GM19025 (cell line): ENCODE data around the gene WNK3.
A peak's percentile ranks its signal among the peaks of the same experiment; 100 is the strongest.

ENCODE experiments used
- ATAC-seq: cut with Tn5 transposase; IDR thresholded peaks from one replicate; pipeline ENCODE4 v1.9.1; 2021; ENCODE audit warnings: mild to moderate bottlenecking, low read depth, moderate library complexity; ENCODE audit not compliant: unreplicated experiment

Gene WNK3

DNA sequence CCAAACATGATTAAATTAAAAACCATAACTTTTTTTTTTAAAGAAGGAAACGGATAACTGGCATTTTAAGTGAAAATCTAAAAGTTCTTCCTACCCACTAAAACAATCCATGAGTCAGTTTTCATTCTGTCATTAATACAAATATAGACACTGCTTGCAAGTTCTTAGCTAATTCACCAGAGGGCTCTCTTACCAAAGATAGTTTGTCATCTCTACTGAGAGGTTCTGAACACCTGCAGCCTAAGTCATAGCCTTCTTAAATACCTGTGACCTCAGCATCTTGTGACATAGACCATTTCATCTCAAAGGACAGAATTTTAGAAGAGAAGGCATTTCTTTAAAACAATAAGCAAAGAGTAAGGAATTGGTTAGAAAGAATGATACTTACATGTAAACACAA lies 109.5 kb downstream of the WNK3 start:
- ATAC-seq: no peak

DNA sequence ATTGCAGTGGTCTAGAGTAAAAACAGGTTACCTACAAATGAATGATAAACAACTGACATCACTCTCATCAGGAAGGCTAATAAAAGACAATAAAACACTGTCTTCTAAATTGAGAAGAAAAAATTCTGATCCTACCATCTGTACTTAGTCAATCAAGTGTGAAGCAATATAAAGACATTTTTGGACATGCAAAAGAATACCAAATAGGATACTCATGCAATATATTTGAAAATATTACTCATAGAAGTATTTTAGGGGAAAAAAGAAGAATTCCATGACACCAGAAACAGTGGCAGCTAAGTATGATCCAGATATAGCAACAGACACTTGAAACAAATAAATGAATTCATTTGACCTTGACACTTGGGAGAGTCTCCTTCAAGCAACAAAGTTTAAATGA lies 111.0 kb downstream of the WNK3 start:
- no peak for ATAC-seq

DNA sequence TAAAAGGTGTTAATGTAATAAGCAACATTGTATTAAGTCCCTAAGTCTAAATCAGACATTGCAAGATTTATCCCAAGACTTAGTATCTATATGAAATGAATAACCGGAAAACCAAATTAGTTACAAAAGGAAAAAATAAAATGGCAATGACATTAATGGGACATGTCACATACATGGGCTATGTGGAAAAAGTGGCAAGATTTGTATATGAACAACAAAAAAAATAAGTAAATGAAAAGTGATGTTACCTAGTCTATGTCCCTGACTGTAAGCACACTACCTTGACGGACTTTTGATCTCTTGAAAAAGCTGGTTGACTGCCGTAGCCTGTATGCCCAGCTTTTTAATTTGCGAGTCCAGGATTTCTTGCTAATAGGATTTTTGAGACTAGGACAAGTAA lies 119.3 kb downstream of the WNK3 start:
- no peak for ATAC-seq

DNA sequence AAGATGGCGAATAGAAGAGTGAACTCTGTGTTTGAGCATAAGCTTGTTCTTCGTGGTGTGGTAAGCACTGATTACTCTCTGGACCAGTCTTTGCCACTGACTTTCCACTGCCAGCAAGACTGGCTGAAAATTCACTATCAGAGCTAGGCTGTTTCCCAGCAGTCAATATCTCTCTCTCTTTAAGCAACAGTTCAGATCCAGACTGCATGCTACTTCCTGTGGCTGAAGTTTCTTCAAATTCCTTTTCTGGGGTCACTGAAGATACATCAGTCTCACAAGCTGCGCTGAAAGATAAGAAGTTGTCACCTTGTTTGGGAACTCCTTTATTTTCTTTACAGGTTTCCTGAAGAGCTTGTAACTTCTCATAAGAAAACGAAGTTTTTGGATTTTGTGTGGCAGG lies 120.8 kb downstream of the WNK3 start:
- ATAC-seq: no peak

DNA sequence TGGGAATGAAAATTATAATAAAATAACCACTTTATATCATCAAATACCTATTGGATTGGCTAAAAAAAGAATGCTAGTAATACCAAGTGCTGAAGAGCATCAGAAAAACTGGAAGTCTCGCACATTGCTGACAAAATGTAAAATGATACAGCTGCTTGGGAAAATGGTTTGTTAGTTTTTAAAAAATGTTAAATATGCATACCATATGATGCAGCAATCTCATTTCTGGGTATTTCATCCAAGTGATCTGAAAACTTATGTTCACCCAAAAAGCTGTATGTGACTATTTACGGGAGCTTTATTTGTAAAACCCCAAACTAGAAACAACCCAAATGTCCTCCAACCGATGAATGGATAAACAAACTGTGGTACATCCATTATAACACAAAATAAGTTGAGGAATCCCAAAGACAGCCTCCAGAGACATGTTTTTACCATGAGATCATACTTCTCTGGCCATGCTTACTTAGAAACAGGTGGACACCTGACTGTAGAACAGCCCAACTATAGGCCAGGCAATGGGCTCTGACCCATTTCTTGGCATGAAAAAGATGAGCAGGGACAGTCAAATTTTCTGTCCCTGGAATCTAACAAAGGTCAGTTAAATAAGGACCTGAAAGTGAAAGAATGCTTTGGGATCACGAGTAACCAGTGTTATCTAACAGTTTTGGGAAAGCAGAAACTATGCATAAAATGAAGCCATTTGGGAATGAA lies 127.3 kb downstream of the WNK3 start:
- ATAC-seq: no peak

DNA sequence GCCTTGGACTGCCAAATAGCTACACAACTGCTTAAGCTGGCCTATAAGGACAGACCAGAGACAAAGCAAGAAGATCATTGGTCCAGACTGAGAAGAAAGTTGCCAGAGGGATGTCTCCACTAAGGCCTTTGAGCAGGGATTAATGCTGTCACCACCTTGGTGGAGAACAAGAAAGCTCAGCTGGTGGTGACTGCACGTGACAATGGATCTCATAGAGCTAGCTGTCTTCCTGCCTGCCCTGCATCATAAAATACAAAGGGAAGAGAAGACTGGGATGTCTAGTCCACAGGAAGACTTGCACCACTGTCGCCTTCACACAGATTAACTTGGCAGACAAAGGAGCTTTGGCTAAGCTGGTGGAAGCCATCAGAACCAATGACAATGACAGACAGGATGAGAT lies 134.3 kb downstream of the WNK3 start:
- ATAC-seq: no peak

DNA sequence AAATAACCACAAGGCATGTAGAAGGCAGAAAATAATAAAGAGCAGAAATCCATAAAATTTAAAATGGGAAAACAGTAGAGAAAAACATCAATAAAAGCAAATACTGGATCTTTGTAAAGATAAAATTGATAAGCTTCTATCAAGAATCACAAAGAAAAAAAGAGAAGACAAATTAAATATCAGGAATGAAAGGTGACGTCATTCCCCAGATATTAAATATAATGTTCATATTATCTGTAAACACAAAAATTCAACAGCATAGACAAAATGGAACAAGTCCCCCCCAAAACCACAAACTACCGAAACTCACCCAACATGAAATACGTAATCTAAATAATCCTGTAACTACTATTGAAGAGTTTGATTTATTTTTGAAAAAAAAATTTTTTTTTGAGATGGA lies 144.2 kb downstream of the WNK3 start:
- ATAC-seq: no peak

DNA sequence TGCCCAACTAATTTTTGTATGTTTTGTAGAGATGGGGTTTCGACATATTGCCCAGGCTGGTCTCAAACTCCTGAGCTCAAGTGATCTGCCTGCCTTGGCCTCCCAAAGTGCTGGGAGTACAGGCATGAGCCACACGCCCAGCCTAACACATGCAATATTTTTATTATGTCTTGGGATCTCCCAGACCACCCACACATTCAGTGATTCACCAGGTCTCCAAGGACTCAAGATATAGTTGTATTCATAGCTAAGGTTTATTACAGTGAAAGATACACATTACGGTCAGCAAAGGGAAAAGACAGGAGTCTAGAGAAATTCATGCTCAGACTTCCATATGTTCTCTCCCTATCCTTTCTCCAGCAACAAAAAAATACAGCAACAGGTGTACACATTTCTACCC lies 149.3 kb downstream of the WNK3 start:
- no peak for ATAC-seq

DNA sequence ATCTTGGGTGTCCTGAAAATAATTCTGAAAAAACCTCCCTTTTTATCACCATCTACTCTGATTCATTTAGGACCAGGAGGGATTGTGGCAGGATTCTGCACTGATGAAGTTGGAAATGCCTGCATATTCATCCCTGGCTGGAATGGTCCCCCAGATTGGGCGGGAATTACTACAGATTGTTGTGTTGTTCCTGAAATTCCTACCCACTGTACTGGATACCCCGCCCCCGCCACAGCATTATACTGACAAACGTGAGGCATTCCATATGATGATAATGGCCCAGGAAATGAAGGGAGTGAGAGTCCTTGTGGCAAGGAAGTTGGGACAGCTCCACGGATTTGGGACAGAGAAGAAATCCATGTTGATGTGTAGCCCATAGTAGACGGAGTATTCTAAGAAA lies 159.6 kb downstream of the WNK3 start:
- ATAC-seq: no peak

DNA sequence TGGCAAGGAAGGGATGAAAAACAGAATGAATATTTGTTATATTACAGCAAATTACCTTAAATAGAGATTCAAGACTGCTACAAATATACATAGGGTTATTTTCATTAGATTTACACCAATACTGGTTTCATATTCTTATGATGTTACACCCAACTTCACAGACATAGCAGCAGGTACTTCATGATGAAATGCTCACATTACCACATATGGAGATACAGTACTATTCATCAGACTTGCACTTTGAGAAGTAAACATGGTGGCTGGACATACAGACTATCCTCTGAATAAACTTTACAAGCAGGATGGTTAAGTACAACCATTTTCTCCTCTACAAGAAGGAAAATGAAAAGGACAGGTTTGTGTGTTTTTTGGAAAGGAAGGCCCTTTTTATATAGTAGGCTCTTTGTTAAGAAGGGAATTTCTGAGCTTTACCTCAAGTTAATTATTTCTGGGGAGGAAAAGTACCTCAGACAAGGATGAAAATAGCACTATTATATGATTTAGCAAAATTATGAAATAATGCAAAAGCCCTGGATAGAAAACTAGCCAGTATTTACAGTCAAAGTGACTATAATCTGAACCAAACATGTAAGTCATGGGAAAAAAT lies 162.8 kb downstream of the WNK3 start:
- no peak for ATAC-seq

DNA sequence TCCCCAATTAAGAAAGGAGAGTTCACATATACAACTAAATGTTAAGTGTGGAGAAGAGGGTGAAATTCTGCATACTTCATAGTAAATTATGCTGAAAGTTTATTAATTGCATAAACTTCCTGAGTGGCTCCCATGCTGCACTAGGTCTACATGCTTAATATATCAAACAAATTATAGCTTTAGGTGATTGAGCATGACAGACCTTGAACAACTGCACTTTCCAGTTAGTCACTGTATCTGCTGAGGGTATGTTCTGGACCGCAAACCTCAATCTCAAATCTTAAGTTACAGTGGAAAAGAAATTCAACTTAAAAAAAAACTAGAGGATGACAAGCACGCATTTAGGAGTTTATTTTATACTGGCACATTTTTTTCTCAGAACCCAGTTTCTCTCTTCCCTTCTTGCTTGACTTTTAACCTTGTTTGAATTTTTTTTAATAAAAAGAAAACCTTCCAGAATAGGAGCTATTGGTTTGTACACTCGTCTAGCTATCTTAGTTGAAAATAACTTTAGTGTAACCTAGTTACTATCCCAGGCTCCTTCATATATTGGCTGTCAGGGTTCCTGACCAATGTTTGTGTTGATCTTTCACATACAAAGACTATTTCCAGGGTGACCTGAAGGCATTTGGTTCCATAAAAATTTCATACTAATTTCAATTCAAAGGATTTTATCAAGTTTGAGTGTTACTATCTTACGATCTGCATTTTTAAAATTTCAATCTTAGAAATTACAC lies 164.6 kb downstream of the WNK3 start:
- no peak for ATAC-seq

DNA sequence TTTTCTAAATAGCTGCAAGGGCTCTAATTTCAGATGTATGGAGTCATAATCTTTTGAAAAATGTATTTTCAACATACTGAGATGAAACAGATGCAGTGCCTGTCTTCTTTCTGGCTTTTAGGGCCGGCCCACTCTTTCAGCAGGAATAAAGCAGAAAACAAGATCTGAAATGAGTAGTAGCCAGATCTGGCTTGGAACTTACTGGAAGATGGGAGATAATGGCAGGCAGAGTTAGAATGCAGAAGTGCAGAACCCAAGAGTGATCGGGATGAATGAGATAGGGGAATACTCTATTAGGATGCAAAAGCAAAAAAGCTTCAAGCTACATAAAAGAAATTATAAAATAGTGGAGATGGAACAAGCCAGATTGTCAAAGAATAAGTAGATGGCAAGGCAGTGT lies 173.4 kb downstream of the WNK3 start:
- ATAC-seq: no peak

DNA sequence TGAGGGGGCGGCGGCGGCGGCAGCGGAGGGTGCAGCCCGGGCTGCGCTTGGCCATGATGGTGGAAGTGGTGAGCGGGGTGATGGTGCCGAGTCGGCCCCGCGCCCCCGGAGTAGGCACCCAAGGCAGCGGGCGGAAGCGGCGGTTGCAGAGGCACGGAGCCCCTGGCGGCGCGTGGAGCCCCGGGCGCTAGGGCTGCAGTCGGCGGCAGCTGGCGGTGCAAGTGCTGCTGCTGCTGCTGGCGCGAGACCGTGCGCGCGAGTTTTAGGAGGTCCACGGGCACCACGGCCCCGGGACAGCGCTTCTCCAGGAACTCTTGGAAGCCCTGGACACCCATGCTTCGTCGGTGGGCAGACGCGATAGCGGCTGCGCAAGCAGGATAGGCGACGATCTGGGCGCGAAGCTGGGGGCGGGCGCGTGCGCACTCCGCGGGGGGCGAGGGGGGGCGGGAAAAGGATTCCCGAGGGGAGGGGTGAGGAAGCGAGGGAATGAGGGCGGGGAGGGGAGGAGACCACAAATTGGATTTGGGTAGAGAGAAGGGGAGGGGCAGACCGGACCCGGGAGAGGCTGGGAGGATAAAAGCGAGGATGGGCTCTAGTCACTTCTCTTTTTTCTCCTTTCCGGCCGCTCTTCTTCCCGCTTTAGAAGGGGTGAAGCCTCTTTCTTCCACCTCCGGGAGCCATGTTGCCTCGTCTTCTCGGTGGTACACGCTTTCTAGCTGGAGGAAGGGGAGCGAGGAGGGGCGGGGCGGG lies 174.8 kb downstream of the WNK3 start, which contains the start of gene FAM120C:
Gene FAM120C, minus strand, starts transcription at position 391 of the 750 bp plus-strand sequence. Its CDS starts 56 bp downstream, at position 335.
- peak; percentile 38 for ATAC-seq

DNA sequence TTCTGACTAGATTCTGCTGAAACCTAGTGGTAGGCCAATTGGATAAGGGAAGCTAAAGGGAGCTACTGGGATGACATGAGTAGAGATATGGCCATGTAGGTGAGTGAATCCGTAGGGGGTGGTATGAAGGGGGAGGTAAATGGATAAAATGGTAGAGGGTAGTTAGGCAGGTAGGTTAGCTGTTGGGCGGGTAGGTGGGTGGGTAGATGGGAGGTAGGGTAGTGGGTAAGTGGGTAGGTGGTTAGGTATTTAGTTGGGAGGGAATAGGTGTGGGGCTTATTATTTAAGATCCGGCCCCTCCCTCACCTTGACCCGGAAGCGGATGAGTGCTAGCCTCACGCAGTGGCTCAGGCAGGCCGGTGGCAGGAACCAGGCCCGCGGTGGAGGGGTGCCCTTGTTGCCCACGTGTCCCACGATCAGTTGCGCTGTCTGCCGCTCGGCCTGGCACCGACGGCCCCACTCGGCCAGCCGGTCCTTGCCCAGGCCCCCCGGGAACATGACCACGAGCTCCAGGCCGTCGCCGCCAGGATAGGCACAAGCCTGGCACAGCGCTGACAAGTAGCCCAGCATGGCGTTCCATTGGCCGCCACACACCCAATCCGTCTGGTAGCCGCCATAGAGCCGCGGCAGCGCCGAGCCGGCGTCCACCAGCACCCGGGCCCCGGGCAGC lies 175.5 kb downstream of the WNK3 start:
- ATAC-seq: peak; percentile 54

DNA sequence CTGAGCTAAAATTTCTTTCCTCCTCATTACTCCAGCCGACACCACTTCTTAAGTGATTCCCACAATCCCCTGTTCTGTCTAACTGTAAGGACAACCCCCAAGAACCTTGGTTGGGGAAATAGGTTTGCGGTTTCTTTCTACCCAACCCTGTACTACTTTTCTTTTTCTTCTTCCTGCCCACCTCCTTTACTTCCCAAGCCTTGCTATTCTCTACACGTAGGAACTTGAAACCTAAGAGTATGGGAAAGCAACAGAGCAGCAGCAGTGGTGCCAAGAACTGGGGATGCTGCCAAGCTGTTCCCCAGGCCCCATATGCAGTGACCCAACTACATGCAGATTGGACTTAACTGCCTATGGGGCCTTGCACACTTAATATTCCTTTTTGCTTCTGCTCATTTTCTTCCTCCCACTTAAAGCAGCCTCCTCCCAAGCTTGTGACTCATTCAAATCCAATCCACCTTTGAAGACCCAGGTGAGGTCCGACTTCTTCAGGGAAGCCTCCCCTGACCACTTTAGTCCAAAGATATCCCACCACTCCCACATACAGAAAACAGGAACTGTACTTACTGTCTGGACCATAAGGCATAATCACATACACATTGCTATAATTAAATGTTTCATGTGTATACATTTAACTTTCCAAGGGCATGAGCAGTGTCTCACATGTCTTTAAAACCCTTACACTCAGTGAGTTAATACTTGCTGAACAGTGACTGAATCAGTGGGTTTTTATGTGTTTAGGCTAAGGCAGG lies 176.5 kb downstream of the WNK3 start:
- no peak for ATAC-seq

DNA sequence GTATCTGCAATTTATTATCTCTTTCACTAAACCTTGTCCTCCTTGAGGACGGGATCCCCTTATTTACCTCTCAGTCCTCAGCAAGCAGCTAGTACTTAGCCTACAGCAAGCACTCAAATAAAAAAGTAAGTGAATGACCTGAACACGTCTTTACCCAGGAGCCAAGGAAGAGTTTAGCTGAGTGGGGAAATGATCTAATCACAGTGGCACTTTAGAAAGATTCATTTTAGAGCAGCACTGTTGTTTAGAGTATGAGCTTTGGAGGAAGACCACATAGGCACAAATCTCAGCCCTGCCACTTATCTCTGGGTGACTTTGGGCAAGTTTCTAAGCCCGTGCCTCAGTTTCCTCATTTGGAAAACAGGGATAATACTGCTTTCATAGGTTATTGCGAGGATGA lies 177.4 kb downstream of the WNK3 start:
- ATAC-seq: no peak

DNA sequence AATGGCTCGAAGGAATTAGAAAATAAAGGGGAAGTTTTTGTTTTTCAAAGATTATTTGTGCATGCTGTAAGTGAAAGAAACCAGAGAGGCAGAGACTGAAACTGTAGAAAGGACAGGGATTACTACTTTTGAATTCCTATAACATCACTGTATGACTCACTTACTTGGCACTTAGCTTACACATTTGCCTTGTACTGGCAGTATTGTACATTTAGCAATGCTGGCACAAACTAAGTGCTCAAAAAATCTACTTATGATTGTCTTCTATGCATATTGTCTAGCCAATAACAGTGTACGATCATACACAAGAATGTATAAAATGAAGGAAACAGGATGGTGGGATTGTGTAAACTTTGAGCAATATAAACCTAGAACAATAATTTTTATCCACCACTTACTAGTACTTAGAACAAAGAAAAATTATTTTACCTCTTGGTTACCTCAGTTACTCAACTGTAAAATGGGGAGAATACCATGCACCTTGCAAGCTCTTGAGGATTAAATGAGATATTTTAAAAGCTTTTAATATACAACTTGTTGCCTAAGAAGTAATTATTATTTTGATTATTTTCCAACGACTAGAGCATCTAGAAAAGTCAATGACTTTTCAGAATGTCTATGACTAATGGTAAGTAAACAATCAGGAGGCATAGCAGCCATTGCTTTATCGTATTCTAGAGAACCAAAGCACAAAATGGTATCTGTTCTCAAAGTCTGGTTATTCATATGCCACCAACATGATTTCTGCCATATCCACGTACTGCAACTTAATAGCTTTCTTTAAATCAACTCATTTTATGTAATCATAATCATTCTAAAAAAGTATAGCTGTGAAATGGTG lies 179.5 kb downstream of the WNK3 start:
- no peak for ATAC-seq

DNA sequence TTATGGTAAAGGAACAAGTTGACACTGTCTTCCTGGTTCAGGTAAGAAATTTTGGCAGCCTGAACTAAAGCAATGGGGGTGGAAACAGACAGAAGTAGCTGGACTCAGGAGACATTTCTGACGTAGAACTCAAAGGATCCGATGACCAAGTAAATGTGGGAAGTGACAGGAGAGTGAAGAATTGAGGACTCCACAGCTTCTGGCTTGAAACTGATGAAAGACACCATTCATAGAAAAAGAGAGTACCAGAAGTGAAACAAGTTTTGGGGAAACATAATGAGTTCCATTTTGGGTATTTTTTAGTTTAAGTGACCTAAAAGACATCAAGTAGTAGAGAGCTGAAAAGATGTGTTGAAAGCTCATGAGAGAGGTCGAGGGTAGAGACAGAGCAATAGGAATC lies 180.5 kb downstream of the WNK3 start:
- ATAC-seq: no peak

DNA sequence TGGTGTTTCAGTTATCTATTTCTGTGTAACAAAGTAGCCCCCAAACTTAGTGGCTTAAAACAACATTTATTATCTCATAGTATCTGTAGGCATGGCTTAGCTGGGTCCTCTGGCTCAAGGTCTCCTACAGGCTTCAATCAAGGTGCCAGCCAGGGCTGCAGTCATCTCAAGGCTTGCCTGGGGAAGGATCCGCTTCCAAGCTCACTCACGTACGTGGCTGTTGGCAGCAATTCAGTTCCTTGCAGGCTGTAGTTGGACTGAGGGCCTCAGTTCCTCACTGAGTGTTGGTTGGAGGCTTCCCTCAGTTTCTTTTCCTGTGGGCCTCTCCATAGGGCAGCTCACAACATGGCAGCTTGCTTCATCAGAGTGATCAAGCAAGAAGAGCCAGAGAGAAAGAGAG lies 184.1 kb downstream of the WNK3 start:
- ATAC-seq: no peak
